Brain microvascular endothelial cell (primary cell): ENCODE results near the gene ARF5.

ENCODE experiments used
- DNase-seq: peaks from one replicate; pipeline ENCODE4 v3.0.0-alpha.2; 2020
- H3K27ac ChIP-seq: fragments of 250-450 bp; sonication (Bioruptor Pico); 2 replicates; pipeline ENCODE4 v1.5.1; 2020; ENCODE audit warnings: mild to moderate bottlenecking, moderate library complexity
- H3K27me3 ChIP-seq: fragments of 250-450 bp; sonication (Bioruptor Pico); replicated peaks from 2 replicates; pipeline ENCODE4 v1.5.1; 2020; ENCODE audit warnings: mild to moderate bottlenecking
- H3K36me3 ChIP-seq: fragments of 250-450 bp; sonication (Bioruptor Pico); replicated peaks from 2 replicates; pipeline ENCODE4 v1.5.1; 2020; ENCODE audit warnings: mild to moderate bottlenecking
- H3K4me3 ChIP-seq: 2 replicates; pipeline ENCODE4 v1.5.1; 2011; ENCODE audit warnings: low read depth, mild to moderate bottlenecking, control low read depth, low read length, moderate library complexity
- in situ Hi-C: cut with HindIII; loops from 2 replicates; pipeline ENCODE4 v1.10.0; 2017; ENCODE audit warnings: low sequenced_read_pairs, low pct_ligation_motif_present
- TF ChIP-seq, protein P1 (sequence below): IDR thresholded peaks from 2 replicates; pipeline ENCODE4 v1.5.1; 2011; ENCODE audit warnings: low read depth, mild to moderate bottlenecking, moderate library complexity, low read length, control low read depth, inconsistent platforms; ENCODE audit errors: missing control alignments

Gene ARF5

DNA sequence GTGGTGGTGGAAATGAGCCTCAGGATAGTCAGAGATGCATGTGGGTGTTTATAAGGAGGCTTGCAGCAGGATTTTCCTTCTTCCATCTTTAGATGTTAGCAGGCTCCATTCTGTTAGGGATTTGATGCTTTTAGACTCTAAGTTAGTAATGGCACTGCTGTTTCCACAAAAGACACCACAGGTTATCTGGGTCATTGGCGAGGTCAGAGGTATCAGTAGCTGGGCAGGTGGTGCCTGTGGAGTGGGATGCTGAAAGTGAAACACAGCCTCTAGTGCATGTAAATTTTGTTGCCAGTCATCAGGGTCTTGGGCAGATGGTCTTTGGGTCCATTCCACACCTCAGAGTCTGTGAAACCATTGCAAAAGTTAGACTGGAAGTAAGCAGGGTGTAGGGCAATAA is 30.6 kb downstream of the ARF5 start:
- H3K36me3 ChIP-seq: no peaks in the 10 kb centered on the region
- no peak for DNase-seq
- no peak overlapping the region for H3K4me3 ChIP-seq
- in situ Hi-C loops: no loop called here
- TF ChIP-seq, protein P1, sequence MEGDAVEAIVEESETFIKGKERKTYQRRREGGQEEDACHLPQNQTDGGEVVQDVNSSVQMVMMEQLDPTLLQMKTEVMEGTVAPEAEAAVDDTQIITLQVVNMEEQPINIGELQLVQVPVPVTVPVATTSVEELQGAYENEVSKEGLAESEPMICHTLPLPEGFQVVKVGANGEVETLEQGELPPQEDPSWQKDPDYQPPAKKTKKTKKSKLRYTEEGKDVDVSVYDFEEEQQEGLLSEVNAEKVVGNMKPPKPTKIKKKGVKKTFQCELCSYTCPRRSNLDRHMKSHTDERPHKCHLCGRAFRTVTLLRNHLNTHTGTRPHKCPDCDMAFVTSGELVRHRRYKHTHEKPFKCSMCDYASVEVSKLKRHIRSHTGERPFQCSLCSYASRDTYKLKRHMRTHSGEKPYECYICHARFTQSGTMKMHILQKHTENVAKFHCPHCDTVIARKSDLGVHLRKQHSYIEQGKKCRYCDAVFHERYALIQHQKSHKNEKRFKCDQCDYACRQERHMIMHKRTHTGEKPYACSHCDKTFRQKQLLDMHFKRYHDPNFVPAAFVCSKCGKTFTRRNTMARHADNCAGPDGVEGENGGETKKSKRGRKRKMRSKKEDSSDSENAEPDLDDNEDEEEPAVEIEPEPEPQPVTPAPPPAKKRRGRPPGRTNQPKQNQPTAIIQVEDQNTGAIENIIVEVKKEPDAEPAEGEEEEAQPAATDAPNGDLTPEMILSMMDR: no peak
- H3K27ac ChIP-seq: no peak overlapping the region
- peaks cover 68% of the 10 kb centered on the region for H3K27me3 ChIP-seq

DNA sequence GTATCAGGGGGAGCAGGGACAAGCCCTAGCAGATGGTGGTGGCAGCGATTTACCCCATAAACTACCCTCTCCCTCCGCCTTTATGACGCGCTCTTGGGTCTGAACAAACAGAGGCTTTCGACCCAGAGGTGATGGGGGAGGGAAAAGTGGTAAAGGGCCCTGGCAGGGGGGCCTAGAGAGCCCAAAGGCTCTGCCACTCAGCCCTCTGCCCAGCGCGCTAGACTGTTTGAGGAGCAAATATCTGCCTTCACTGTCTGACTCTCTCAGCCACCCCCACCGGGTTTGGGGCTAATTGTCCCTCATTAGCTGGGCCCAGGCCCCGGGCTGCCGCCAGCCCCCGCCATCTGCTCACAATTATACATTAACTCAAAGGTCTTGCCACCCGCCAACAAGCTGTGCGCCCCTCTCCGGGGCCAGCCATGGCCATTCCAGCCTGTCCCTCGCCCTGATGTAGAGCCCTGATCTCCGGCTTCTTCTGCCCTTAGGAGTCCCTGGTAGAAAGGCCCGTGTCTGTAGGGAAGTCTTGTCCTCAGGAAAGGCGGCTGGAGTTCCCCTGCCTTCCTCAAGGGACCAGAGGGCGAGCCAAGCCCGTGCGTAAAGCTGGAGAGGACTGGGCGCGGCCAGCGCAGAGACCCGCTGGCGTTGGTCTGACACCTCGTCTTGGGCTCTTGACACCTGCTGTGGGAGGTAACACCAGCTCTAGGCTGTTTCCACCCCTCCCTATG is 31.6 kb downstream of the ARF5 start:
- H3K4me3 ChIP-seq: no peak overlapping the region
- no peak for DNase-seq
- TF ChIP-seq, protein P1: no peak
- no peak overlapping the region for H3K27ac ChIP-seq
- H3K27me3 ChIP-seq: peaks cover 63% of the 10 kb centered on the region
- no peaks in the 10 kb centered on the region for H3K36me3 ChIP-seq
- in situ Hi-C loops: no loop called here

DNA sequence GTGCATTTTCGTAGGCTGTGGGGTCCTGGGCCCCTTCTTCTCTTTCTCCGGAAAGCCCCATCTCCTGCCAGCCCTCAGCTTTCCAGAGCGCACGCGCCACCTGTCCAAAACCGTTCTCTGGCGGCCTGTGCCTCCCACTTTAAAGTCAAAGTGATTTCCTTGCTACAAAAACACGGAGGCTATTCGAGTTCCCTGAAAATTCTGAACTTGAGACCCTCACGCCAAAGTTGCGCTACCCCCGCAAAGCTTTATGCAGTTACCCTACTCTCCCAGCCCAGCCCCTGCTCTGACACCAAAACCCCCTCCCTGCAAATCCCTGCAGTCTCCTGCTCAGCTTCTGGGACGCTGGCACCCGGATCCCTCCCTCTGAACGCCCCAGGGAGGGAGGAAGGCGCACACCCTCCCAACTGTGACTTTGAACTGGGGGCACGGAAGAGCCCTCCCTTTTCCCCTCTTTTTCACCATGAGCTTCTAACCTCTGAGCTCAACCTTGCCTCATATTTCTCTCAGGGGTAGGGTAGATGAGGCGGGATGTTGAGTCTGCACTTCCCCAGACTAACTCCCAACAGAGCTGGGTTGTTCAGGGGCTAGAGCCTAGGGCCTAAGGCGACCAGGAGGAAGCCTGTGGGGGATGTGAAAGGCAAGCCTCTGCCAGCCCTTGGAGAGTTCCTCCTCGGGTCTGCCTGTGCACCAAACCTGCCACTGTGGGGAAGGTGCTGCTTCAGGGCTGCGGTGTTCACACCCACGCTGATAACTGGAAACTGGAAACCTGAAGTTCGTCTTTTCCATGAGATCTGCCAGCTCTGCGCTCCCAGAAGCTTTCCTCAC is 32.4 kb downstream of the ARF5 start:
- in situ Hi-C loops: no loop called here
- Histone ChIP-seq H3K36me3 (no peaks in the 10 kb centered on the region), H3K27ac (no peak overlapping the region), H3K4me3 (no peak overlapping the region), H3K27me3 (peaks cover 56% of the 10 kb centered on the region)
- no peak for DNase-seq
- TF ChIP-seq, protein P1: no peak

DNA sequence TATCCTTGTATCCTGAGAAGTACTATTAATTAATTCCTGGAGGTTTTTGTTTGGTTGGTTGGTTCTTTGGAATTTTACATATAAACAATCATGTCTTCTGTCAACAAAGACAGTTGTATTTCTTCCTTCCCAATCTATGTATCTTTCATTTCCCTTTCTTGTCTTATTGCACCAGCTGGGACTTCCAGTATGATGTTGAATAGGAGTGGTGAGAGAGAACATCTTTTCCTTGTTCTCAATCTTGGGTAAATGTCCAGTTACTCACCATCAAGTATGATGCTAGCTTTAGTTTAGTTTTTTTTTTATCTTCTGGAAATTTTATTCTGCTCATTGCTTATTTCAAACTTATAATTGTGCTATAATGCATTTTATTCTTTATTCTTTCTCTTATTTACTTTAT is 37.1 kb downstream of the ARF5 start:
- no peak overlapping the region for H3K4me3 ChIP-seq
- no peak overlapping the region for H3K27ac ChIP-seq
- TF ChIP-seq, protein P1: no peak
- peaks cover 14% of the 10 kb centered on the region for H3K27me3 ChIP-seq
- DNase-seq: no peak
- in situ Hi-C loops: no loop called here
- H3K36me3 ChIP-seq: no peaks in the 10 kb centered on the region

DNA sequence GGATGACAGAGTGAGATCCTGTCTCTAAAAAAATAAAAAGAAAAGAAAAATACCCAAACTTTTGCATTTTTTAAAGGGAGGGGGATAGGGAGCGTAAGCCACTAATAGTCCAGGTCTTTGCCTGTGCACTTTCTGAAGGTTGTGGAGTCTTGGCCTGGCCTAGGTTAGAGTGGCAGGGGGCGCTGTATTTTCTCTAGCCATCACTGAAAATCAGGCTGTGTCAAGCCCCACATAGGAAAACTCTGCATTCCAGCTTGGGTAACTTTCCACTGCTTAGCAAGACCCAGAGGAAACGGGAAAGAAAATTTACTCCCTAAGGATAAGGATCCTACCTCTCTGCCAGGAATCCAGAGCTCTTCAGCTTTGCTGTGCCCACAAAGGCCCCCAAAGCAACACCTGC is 40.2 kb downstream of the ARF5 start:
- no peak overlapping the region for H3K4me3 ChIP-seq

More for the DNA sequence above, 40.2 kb downstream of the ARF5 start:
- in situ Hi-C loops: no loop called here
- Histone ChIP-seq H3K27ac (no peak overlapping the region), H3K27me3 (no peaks in the 10 kb centered on the region), H3K36me3 (no peaks in the 10 kb centered on the region)
- DNase-seq: no peak
- TF ChIP-seq, protein P1: peak; percentile 21
